ENCODE measurements around the gene ATPAF2.
A peak's percentile ranks its signal among the peaks of the same experiment; 100 is the strongest.

Gene ATPAF2

DNA sequence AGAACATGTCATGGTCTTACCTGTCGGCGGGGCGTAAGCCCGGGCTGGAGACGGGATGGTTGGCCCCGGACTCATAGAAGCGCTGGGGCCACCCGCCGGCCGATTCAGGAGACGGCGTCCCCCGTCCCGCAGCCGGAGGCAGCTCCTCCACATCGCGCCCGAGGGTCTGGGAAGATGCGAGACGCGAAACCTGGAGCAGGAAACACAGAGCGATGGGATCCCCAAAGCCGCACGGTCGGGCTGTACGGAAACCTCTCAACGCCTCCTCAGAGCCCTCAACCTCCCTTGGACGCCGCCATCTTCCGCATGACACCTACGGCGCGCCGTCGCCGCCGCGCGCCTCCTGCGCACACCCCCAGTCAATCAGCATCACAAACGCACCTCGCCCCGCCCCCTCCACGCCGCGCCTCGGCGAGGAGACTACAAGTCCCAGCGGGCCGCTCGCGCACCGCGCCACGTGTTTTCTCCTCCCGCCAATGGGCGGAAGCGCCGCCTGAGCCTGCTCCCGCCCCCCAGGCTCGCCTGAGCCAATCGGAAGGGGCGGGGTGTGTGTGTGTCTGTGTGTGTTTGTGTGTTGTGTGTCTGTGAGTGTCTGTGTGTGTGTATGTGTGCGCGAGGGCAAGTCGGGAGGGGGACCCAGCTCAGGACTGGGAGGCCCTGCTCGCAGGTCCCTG is at the start of gene ATPAF2, which contains the start of gene GID4:
TSS of gene ATPAF2 (minus strand) at position 308 of the 674 bp plus-strand sequence. CDS start at position 153, 155 bp downstream.
TSS of gene GID4 (plus strand) at position 548 of the 674 bp plus-strand sequence. CDS start at position 605, 57 bp downstream.
- DNase-seq = peak; percentile 98

DNA sequence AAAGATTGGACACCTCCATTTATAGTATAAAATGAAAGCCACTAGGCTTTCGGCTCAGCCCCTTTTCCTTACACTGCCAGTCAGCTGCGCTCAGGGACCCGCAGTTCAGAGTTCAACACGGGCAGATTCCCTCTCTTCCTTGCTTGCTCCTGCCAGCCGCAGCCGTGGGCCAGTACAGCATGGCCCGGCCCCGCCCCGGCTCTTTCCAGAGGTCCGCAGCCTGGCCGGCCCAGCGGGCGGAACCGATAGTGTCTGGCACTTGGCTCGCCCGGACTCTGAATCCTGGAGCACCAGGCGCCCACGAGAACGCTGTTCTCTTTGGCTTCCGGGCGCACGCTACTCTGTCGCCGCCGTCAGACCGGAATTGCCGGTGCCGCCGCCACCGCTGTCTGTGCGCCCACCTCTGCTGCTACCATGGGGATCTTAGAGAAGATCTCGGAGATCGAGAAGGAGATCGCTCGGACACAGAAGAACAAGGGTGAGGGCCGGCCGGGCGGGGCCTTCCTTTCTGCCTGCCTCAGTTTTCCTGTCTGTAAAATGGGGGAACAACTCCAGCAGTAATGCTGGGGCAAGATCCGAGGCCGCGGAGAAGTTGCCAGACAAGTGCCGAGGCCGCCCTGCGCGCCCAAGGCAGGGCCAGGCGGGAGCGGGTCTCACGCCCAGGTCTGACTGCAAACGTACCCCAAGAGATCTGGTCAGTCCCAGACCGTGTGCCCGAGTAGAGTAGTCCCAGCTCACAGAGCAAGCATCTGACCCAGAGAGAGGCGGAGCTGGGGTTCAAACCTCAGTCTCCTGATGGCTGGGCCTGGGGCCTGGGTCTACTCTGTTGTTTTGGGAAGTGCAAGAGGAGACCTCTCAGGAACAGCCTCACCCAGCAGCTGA is 48.9 kb upstream of the ATPAF2 start, which contains the start of gene DRG2:
TSS of gene DRG2 (plus strand) at position 339 of the 882 bp plus-strand sequence. CDS start at position 415, 76 bp downstream.
- peak; percentile 93 for DNase-seq

DNA sequence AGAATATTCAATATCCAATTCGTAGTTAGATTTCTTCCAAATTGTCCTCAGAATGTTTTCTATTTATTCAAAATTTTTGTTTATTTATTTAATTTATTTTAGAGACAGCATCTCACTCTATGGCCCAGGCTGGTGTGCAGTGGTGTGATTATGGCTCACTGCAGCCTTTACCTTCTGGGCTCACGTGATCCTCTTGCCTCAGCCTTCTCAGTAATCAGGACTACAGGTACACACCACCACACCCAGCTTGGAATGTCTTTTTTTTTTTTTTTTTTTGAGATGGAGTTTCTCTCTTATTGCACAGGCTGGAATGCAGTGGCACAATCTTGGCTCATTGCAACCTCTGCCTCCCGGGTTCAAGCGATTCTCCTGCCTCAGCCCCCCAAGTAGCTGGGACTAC is 45.3 kb upstream of the ATPAF2 start:
- no peak for DNase-seq

DNA sequence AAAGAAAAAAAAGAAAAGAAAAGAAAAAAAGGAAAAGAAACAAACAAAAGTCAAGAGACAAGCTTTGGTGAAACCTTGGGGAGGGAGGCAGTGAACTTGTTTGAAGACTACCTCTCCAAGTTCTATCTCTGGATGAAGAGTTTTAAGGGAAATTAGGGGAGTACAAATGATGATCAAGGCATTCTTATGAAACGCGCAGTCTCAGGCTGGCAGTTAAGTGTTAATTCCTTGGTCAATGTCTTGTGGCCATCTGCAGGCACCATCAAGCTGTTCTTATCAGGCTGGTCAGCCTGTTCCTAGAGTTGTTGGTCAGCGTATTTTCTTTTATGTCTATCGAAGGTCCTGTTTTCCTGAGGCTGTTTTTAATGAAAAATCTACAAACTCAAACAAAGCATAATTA is 40.6 kb upstream of the ATPAF2 start:
- no peak for DNase-seq

DNA sequence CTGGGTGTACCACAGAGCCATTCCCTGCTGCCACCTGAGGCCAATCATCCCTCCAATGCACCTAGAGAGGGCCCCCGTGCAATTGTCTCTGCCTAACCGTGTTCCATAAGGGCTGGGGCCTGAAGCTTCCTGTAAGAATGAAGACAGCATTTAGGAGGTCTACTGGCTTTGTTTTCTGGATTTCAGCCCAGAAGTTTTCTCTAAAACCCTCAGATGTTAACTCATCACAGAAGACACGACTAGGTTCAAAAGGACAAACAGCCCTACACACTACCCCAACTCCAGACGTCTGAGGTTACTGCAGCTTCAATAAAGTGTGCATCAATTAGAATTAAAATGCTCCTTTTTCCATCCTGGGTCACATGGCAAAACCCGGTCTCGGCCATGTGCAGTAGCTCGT is 38.0 kb upstream of the ATPAF2 start:
- DNase-seq = no peak

DNA sequence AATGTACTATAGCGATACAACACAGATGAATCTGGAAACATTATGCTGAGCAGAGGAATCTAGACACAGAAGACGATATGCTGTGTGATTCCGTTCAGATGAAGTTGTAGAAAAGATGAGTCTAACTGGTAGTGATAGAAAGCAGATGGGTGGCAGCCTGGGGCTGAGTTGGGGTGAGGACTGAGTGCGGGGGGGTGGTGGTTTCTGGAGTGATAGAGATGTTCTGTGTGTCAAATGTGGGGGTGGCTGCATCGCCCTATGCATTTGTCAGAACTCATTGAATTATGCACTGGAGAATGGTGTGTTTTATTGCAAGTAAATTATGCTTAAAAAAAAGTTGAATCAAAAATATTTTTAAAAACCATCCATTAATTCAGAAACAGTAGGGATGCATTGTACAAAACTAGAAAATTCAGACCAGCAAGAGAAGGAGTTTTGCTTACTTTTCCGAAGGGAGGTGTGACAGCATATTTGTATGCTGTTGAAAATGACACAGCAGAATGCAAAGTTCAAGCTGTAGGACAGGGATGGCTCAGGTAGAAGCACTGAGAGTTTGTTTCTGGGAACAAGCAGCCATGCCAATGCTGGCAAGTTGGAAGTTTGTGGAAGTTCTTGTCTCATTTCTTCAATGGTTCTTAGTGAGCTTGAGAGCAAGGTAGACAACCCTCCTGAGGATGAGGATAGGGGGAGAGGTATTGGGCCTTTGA is 35.8 kb upstream of the ATPAF2 start:
- no peak for DNase-seq

DNA sequence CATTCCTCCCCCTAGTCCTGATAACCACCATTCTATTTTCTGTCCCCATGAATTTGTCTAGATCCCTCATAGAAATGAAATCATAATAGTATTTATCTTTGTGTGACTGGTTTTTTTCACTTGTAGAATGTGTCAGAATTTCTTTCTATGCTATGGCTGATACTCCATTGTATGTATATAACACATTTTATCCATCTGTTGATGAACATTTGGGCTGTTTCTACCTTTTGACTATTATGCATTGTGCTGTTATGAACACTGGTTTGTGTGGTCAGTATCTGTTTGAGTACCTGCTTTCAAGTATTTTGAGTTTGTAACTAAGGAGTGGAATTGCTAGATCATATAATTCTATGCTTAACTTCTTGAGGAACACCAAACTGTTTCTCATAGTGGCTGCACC is 32.8 kb upstream of the ATPAF2 start:
- no peak for DNase-seq

DNA sequence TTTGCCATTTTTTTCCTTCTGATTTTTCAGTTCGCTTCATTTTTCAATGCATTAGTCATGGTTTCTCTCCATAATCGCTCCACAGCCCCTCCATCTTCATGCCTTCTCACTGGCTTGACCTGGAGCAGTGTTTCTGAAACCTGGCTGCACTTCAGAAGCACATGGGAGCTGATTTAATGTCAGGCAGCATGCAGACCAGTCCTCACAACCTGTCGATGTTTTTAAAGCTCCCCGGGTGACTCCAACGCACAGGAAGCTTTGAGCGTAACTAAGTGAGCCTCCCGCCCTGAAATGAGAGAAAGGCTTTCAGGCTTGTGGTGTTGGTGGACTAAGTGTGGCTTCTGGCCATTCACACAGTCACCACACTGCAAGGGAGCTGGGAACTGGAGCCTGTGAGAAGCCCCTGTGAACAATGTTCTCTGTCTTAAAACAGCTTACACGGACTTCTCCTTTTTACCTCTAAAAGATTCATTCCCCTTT is 31.9 kb upstream of the ATPAF2 start:
- DNase-seq = peak; percentile 57

DNA sequence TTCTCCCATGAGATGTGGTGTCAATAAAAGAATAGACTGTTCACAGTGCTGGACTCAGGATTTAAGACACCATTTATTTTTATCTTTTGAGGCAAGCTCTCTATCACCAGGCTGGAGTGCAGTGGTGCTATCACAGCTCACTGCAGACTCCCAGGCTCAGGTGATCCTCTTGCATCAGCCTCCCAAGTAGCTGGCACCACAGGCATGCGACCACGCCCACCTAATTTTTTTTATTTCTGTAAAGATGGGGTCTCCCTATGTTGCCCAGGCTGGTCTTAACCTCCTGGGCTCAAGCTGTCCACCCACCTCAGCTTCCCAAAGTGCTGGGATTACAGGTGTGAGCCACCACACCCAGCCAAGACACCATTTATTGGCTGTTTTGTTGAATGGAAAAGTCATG is 30.1 kb upstream of the ATPAF2 start:
- DNase-seq = no peak

DNA sequence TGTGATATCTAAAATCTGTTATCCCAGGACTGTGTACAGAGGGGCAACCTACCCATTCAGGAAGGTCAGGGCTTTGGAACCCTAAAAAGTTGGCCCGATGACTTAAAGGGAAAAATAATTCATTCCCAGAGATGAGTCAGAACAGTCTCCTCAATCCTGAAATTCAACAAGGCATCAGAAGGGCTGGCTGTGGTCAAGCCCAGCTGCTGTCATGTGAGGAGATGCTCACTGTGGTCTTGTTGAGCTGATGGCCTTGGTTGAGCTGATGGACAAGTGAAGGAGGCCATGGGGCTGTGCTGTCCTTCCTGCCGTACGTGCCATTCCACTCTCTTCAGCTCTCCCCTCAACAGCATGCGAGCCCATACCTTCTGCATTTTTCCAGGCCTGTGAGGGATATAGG is 27.9 kb upstream of the ATPAF2 start:
- no peak for DNase-seq

DNA sequence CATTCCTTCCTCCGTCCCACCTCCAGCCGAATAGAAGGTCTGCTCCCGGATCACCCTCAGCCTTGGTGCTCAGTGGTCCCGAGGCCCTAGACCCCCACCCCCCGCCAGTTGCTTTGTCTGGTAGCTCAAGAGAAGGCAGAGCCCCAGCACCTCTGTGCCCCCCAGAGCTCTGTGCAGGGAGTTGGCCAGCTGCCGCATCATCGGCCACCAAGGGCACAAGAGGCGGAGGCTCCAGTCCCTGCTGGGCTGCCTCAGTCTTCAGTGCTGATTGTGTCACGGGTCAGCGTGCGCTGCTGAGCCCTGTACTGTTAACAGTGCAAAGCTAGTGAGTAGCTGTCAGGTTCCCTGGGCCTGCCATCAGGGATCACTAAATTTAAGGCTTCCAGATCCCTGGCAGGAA is 26.6 kb upstream of the ATPAF2 start:
- DNase-seq = no peak

DNA sequence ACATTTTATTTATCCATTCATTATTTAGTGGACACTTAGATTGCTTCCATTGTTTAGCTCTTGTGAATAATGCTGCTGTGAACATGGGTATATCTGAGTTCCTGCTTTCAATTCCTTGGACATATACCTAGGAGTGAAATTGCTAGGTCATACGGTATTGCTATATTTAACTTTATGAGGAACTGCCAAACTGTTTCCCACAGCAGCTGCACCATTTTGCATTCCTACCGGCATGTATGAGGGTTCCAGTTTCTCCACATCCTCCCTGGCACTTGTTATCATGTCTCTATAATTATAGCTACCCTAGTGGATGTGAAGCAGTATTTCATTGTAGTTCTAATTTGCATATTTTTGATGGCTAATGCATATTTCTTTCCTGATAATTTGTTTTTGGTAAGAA is 25.1 kb upstream of the ATPAF2 start:
- DNase-seq = no peak

DNA sequence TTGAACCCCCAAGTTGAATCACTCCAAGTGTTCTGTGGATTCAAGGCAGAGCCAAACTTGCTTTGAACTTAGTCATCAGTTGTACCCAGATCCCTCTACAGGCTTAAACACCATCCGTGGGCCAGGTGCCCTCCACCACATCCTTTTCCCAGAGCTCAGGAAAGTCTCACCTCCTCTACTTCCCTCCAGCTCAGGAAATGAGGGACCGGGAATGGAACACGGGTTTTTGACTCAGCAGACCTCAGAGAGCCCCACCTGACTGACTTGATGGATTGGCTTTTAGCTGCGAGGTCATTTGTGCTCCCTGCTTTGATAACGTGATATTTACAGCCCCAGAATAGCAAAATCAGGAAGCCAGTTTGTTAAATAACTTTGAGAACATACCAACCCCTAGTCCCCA is 20.3 kb upstream of the ATPAF2 start:
- no peak for DNase-seq

DNA sequence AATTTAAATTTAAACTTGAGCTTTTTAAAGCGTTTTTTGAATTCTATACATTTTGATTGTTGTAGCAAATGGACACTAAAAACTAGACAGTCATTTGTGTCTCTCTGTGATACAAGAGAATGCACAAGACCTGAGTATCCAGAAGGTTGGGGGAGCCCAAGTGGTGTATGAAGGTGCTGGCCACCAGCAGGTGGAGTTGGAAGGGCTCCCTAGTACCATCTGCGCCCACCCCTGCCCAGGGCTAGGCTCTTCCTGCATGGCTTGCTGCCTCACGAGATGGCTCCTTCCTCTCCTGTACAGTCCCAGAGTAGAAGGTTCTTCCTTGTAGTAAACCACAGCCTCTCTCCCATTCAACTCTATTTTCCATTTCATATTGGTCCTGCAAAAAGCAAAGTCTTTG is 17.2 kb upstream of the ATPAF2 start:
- no peak for DNase-seq

DNA sequence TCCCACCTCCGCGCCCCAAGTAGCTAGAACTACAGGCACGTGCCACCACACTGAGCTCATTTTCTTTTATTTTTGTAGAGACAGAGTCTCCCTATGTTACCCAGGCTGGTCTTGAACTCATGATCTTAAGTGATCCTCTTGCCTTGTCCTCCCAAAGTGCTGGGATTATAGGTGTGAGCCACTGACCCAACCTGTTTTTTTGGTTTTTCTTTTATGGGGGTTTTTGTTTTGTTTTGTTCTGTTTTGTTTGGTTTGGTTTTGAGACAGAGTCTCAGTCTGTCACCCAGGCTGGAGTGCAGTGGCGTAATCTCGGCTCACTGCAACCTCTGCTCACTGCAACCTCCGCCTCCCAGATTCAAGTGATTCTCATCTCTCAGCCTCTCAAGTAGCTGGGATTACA is 16.6 kb upstream of the ATPAF2 start:
- no peak for DNase-seq

DNA sequence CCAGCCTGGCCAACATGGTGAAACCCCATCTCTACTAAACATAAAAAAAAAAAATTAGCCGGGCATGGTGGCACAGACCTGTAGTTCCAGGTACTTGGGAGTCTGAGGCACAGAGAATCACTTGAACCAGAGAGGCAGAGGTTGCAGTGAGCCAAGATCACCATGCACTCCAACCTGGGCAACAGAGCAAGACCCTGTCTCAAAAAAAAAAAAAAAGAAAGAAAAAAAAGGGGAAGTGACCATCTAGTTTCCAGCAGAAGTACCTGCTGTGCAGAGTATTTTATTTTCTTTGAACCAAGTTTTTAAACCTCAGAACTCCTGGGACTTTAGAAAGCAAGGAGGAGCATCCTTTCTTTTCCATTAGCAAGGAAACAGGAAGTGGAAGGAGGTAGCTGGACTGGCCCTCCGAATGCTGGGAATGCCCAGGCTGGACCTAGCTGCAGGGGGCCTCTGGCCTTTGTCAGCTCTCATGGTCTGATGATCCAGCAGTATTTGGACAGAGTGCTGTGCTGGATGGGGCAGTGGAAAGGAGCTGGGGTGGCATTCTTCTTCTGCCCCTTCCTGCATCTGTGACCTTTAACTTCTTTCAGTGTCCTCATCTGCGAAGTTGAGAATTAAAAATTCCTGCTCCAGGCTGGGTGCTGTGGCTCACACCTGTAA is 6.9 kb upstream of the ATPAF2 start:
- no peak for DNase-seq

DNA sequence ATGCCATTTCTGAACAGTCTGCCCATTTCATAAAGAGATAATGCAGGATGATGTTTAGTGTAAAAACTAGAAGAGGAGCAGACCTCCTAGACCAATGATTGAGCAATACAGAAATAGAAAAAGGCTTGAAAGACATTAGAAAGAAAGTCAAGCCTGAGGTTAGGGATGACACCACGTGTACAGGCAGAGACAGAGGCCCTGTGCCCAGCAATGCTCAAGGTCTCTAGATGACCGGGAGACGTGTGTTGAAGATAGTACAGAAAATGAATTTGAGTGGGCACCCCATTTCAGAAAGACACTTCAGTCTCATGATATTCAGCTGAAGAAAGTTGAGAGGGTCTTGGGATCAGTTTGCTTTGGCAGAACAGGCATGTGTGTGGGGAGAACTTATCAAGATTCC is 5.6 kb upstream of the ATPAF2 start:
- DNase-seq = no peak

DNA sequence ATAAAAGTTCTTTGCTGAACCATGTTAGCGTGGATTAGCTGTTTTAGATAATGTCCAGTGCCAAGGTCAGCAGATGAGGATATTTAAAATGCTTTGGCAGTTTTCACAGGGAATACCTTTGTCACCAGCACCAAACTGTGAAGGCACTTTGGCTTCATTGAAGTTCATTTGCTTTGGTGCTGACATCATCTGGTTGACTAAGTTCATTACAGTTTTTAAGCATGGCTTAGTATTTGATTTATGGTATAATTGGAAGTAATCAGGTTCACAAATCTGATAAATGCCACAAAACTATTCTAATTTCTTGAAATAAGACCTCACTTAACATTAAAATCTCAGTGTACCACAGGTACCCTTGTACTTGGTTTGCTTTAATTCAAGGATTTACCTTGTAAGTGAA is 4.5 kb upstream of the ATPAF2 start:
- DNase-seq = no peak

DNA sequence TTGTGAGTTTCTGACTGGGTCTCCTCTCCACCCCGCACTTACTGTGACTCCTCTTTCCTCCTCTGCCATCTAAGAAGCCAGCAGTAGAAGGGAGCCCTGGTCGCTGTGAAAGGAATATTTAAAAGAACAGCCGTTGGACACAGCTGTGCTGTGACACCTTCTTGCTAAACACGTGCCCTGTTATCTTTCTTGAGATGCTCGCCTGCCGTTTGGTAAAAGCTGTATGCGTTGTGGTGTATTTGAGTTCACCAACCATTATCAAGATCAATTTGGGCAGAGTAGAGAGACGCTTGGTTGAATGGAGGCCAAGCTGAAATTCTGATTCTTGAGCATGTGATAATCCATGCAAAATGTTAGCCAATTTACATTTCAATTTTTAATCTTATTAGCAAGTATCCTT is 4.0 kb upstream of the ATPAF2 start:
- DNase-seq = no peak

DNA sequence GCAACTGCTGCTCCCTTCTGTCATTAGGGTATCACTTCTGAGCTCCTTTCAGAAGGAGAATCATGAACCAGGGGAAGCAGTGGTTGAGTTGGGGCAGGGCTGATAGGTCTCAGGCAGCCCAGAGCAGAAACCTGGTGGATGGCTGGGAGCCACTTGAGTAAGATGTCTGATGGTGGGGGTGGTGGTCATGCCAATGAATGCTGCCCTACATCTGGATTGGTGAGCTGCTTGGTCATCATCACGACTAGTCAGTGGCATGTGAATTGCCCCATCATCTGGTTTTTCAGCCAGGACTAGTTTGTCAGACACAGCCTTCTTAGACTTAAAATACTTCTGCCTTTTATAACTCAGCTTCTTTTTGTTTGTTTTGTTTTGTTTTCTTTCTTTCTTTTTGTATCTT is 2.8 kb upstream of the ATPAF2 start:
- no peak for DNase-seq

DNA sequence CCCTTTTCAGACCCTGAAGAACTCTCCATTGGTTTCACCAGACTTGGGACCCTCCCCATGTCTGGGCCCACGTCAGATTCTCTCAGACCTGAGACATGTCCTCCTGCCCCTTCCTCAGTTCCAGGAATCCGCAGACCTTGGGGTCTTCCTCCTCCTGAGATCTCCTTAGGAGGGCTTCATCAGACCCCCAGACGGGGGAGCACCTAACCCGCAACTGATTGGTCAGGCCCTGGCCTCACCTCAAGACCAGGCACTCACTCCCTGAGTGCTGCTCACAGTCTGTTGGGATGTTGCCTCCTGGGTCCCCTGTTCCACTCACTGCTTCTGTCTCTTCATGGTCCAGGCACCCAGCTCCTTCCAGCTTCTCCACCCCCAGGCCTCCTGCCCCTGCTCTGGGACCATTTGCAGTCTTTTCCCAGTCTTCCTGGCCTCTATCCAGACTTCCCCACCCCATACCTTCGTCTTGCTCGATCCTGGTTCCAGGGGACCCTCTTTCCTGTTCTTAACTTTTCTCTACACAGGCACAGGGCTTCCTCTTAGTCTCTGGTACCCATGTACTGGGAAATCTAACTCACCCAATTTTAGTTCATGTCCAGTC is 1.4 kb upstream of the ATPAF2 start:
- DNase-seq = no peak

DNA sequence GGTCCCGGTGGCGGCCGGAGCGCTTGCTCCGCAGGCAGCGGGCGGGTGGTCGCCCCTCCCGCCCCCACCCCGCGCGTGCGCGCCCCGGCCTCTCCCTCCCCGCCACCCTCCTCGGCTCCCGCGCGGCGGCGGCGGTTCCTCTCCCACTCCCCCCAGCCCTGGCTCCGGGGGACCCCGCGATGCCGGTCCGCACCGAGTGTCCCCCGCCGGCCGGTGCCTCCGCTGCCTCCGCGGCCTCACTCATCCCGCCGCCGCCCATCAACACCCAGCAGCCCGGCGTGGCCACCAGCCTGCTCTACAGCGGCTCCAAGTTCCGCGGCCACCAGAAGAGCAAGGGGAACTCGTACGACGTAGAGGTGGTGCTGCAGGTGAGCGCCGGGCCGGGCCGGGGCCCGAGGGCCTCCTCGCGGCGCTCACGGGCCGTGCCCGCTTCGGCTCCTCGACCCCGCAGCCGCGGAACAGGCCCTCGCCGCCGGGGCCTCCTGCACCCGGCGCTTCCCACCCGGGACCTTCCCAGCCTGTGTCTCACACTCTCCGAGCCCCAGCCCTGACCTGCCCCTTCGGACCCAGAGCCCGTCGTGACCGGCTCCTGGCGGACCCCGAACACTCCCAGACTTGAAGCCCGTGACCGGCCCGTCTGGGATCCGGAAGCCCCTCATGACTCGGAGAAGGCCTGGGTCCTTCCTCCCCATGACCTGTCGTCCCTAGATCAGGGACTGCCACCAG is 730 bp upstream of the ATPAF2 start:
- DNase-seq = peak; percentile 63

Measured in NCI-H146 (cell line).